IMR-90 (cell line): Measurements from ENCODE around the gene SNCA. TPM values are rescaled to one million over a fixed set of nuclear protein-coding genes. Genes with fewer than 3 reads are reported as not detected.

ENCODE experiments used
- ATAC-seq: fragments of 200-7000 bp; cut with Tn5 transposase; 2 replicates; pipeline ENCODE4 v1.9.1; 2020; ENCODE audit warnings: low read depth, mild to moderate bottlenecking, moderate library complexity
- BruUV-seq: library from RNA; stranded (reverse); fragments of 400-500 nt; replicated peaks from 2 replicates; lab custom pipeline; 2021; lab: Mats Ljungman, UMichigan
- CTCF ChIA-PET: fragments of 300-600 bp; formaldehyde crosslinking; extraction: SDS; loops from one replicate; lab custom pipeline; 2021; ENCODE audit warnings: antibody characterized with exemption; lab: Yijun Ruan, JAX
- POLR2A ChIA-PET: fragments of 300-600 bp; sonication (Branson Sonifier 250); formaldehyde crosslinking; loops from one replicate; lab custom pipeline; 2022; ENCODE audit warnings: antibody characterized with exemption; ENCODE audit not compliant: unreplicated experiment; lab: Charles Lee
- DNase-seq: peaks from one replicate; pipeline ENCODE4 v3.0.0; 2013
- H2AFZ ChIP-seq: replicated peaks from 2 replicates; pipeline ENCODE3; 2013; ENCODE audit warnings: low read length, mild to moderate bottlenecking; ENCODE audit not compliant: poor library complexity
- H2AK5ac ChIP-seq: 2 replicates; pipeline ENCODE4 v1.6.1; 2013; ENCODE audit warnings: low read depth, low read length, inconsistent platforms
- H2AK9ac ChIP-seq: replicated peaks from 2 replicates; pipeline ENCODE3; 2013; ENCODE audit warnings: mild to moderate bottlenecking, low read depth, low read length, moderate library complexity; ENCODE audit not compliant: poor library complexity
- H2BK120ac ChIP-seq: 2 replicates; pipeline ENCODE4 v1.6.1; 2013; ENCODE audit warnings: low read depth, low read length, inconsistent platforms
- H2BK15ac ChIP-seq: 3 replicates; pipeline ENCODE4 v1.6.1; 2013; ENCODE audit warnings: low read depth, low read length, inconsistent platforms
- H2BK20ac ChIP-seq: 2 replicates; pipeline ENCODE4 v1.6.1; 2013; ENCODE audit warnings: low read depth, mild to moderate bottlenecking, inconsistent platforms, low read length, moderate library complexity
- H2BK5ac ChIP-seq: 2 replicates; pipeline ENCODE4 v1.6.1; 2013; ENCODE audit warnings: mild to moderate bottlenecking, low read depth, low read length, inconsistent platforms; ENCODE audit not compliant: poor library complexity, severe bottlenecking
- H3K14ac ChIP-seq: replicated peaks from 2 replicates; pipeline ENCODE4 v1.6.1; 2013; ENCODE audit warnings: low read depth, low read length, inconsistent platforms
- H3K18ac ChIP-seq: 2 replicates; pipeline ENCODE4 v1.6.1; 2013; ENCODE audit warnings: low read depth, low read length, control low read depth
- H3K23ac ChIP-seq: 2 replicates; pipeline ENCODE4 v1.6.1; 2013; ENCODE audit warnings: low read depth, low read length, inconsistent platforms
- H3K27ac ChIP-seq: 2 replicates; pipeline ENCODE4 v1.5.1; 2013; ENCODE audit warnings: mild to moderate bottlenecking, control low read depth, low read length; ENCODE audit not compliant: insufficient read depth
- H3K27me3 ChIP-seq: 2 replicates; pipeline ENCODE4 v1.6.1; 2013; ENCODE audit warnings: low read length; ENCODE audit not compliant: control insufficient read depth, insufficient read depth
- H3K36me3 ChIP-seq: 2 replicates; pipeline ENCODE4 v1.6.1; 2013; ENCODE audit warnings: low read length, mixed read lengths; ENCODE audit not compliant: control insufficient read depth, insufficient read depth
- H3K4ac ChIP-seq: 2 replicates; pipeline ENCODE4 v1.6.1; 2013; ENCODE audit warnings: low read depth, low read length, inconsistent platforms
- H3K4me1 ChIP-seq: 2 replicates; pipeline ENCODE4 v1.6.1; 2013; ENCODE audit warnings: low read length, mixed read lengths; ENCODE audit not compliant: control insufficient read depth, insufficient read depth
- H3K4me2 ChIP-seq: 2 replicates; pipeline ENCODE4 v1.6.1; 2013; ENCODE audit warnings: low read depth, mild to moderate bottlenecking, control low read depth, low read length, moderate library complexity
- H3K4me3 ChIP-seq: 2 replicates; pipeline ENCODE4 v1.5.1; 2013; ENCODE audit warnings: low read depth, mild to moderate bottlenecking, control low read depth, low read length, moderate library complexity; ENCODE audit not compliant: insufficient read depth
- H3K56ac ChIP-seq: 2 replicates; pipeline ENCODE4 v1.6.1; 2013; ENCODE audit warnings: low read length, inconsistent platforms; ENCODE audit not compliant: insufficient read depth; ENCODE audit errors: extremely low read depth
- H3K79me1 ChIP-seq, 2 experiments: 2 replicates each; pipeline ENCODE4 v1.6.1; 2013; ENCODE audit warnings: low read length in 2 of 2, inconsistent platforms in 1 of 2, low read depth in 1 of 2
- H3K9ac ChIP-seq: 2 replicates; pipeline ENCODE4 v1.6.1; 2013; ENCODE audit warnings: low read depth, low read length, control low read depth
- H3K9me1 ChIP-seq: 2 replicates; pipeline ENCODE4 v1.6.1; 2013; ENCODE audit warnings: low read length, inconsistent platforms; ENCODE audit not compliant: insufficient read depth
- H3K9me3 ChIP-seq: 2 replicates; pipeline ENCODE4 v1.6.1; 2013; ENCODE audit warnings: low read length; ENCODE audit not compliant: control insufficient read depth, insufficient read depth
- H4K20me1 ChIP-seq: 2 replicates; pipeline ENCODE4 v1.6.1; 2013; ENCODE audit warnings: low read length, inconsistent platforms; ENCODE audit not compliant: insufficient read depth
- H4K5ac ChIP-seq: 2 replicates; pipeline ENCODE4 v1.6.1; 2013; ENCODE audit warnings: mild to moderate bottlenecking, low read depth, low read length, control low read depth
- H4K8ac ChIP-seq, 2 experiments: 2 replicates each; pipeline ENCODE4 v1.6.1; 2013; ENCODE audit warnings: low read depth in 2 of 2, low read length in 2 of 2, control low read depth in 1 of 2, inconsistent platforms in 1 of 2
- H4K91ac ChIP-seq: 2 replicates; pipeline ENCODE4 v1.6.1; 2013; ENCODE audit warnings: low read depth, low read length, inconsistent platforms; ENCODE audit not compliant: insufficient read depth
- BHLHE40 ChIP-seq: fragments of 150-350 bp; IDR thresholded peaks from 2 replicates; pipeline ENCODE4 v1.6.1; 2016; ENCODE audit warnings: mild to moderate bottlenecking, low read depth, low read length
- CEBPB ChIP-seq: IDR thresholded peaks from 2 replicates; pipeline ENCODE4 v1.6.1; 2012; ENCODE audit warnings: low read depth, low read length, improper control_type of control experiment
- CHD1 ChIP-seq: IDR thresholded peaks from 2 replicates; pipeline ENCODE4 v1.6.1; 2012; ENCODE audit warnings: low read depth, low read length, improper control_type of control experiment
- MAFK ChIP-seq: IDR thresholded peaks from 2 replicates; pipeline ENCODE4 v1.6.1; 2012; ENCODE audit warnings: low read depth, low read length, improper control_type of control experiment
- MXI1 ChIP-seq: IDR thresholded peaks from 2 replicates; pipeline ENCODE4 v1.6.1; 2012; ENCODE audit warnings: low read depth, mild to moderate bottlenecking, low read length, moderate library complexity, borderline replicate concordance
- POLR2A ChIP-seq: IDR thresholded peaks from 2 replicates; pipeline ENCODE4 v1.6.1; 2012; ENCODE audit warnings: mild to moderate bottlenecking, low read depth, low read length
- SMC3 ChIP-seq: fragments of 150-350 bp; IDR thresholded peaks from 2 replicates; pipeline ENCODE4 v1.6.1; 2016; ENCODE audit warnings: low read depth, mild to moderate bottlenecking, antibody characterized with exemption, low read length, moderate library complexity
- WGBS, 2 experiments: methylation state at CpG; one replicate each; pipeline versions ENCODE4 v1.1.5 to v1.1.7; 2013; ENCODE audit warnings: missing lambda C conversion rate in 2 of 2; ENCODE audit not compliant: insufficient read length in 1 of 2; ENCODE audit errors: extremely low coverage in 2 of 2; 5-methylcytosine and 5-hydroxymethylcytosine counted together
- dilution Hi-C: fragments of 300-500 bp; cut with HindIII; formaldehyde crosslinking; loops from one replicate; pipeline ENCODE4 v1.14.3; 2018; ENCODE audit warnings: low sequenced_read_pairs; ENCODE audit not compliant: unreplicated experiment
- in situ Hi-C: fragments of 300-500 bp; cut with MboI; formaldehyde crosslinking; loops from 3 replicates; pipeline ENCODE4 v1.14.3; 2019; ENCODE audit warnings: low sequenced_read_pairs, inconsistent platforms, mixed read lengths
- intact Hi-C: fragments of 100-400 bp; cut with micrococcal nuclease; formaldehyde crosslinking; loops from 2 replicates; pipeline ENCODE4 v1.10.0; 2022
- polyA plus RNA-seq, 3 experiments: library from polyadenylated mRNA; depleted of rRNA; stranded (reverse); fragments of >200 nt; gene quantifications; 2 replicates each; pipeline ENCODE4 v1.2.3, GENCODE V29; 2012; ENCODE audit warnings: low replicate concordance in 1 of 3
- total RNA-seq: library from RNA; depleted of rRNA; stranded (reverse); fragments of >200 nt; gene quantifications from 2 replicates; pipeline ENCODE4 v1.2.3, GENCODE V29; 2012
- TF ChIP-seq, protein P1 (sequence below): conservative IDR thresholded peaks from 2 replicates; pipeline ENCODE4 v1.5.1; 2012; ENCODE audit warnings: mild to moderate bottlenecking, low read depth, low read length, improper control_type of control experiment

SNCA gene
- total and polyA plus RNA-seq, 2 of the 4 experiments (the other 2 are of a cell fraction), result 0.36 to 0.46 TPM

DNA sequence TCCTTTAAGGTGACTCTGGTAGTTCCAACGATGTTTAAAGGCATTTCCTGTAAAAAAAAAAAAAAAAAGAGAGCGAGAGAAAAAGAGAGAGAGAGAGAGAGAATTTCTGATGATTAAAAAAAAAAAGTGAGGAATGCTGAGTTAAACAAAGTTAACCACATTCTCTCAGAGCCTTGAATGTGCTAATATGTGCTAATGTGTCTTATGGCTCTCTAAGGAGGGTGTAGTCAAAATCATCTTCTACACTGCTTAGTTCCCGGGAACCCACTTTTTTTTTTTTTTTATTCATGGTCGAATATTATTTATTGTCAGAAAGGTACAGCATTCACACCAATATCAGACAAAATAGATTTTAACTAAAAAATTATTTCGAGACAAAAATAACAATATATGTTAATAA, 111.7 kb downstream of the SNCA start:
- dilution Hi-C loops (no loop called here), intact Hi-C loops (no loop called here), in situ Hi-C loops (no loop called here)
- Histone ChIP-seq H2BK5ac (peak overlapping the region; percentile 43), H3K79me1 (no peaks in the 10 kb centered on the region), H4K91ac (no peak overlapping the region), H2BK15ac (no peak overlapping the region), H2BK20ac (no peak overlapping the region), H3K4ac (no peak overlapping the region), H2AFZ (no peak overlapping the region), H2BK120ac (no peak overlapping the region), H3K36me3 (no peaks in the 10 kb centered on the region), H3K4me2 (no peak overlapping the region), H2AK5ac (no peak overlapping the region), H3K9me1 (no peaks in the 10 kb centered on the region), H4K5ac (no peak overlapping the region), H3K27me3 (no peaks in the 10 kb centered on the region), H3K9me3 (no peaks in the 10 kb centered on the region), H2AK9ac (no peak overlapping the region), H3K14ac (no peak overlapping the region), H3K9ac (no peak overlapping the region), H3K4me1 (peaks cover 2% of the 10 kb centered on the region; the same call in 1 of the 2 replicates), H4K8ac (no peak overlapping the region), H3K56ac (no peak overlapping the region), H3K4me3 (no peak overlapping the region), H3K27ac (no peak overlapping the region), H4K20me1 (no peaks in the 10 kb centered on the region), H3K23ac (no peak overlapping the region), H3K18ac (no peak overlapping the region)
- TF ChIP-seq, protein P1, sequence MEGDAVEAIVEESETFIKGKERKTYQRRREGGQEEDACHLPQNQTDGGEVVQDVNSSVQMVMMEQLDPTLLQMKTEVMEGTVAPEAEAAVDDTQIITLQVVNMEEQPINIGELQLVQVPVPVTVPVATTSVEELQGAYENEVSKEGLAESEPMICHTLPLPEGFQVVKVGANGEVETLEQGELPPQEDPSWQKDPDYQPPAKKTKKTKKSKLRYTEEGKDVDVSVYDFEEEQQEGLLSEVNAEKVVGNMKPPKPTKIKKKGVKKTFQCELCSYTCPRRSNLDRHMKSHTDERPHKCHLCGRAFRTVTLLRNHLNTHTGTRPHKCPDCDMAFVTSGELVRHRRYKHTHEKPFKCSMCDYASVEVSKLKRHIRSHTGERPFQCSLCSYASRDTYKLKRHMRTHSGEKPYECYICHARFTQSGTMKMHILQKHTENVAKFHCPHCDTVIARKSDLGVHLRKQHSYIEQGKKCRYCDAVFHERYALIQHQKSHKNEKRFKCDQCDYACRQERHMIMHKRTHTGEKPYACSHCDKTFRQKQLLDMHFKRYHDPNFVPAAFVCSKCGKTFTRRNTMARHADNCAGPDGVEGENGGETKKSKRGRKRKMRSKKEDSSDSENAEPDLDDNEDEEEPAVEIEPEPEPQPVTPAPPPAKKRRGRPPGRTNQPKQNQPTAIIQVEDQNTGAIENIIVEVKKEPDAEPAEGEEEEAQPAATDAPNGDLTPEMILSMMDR, result no peak
- no peak for TF ChIP-seq CEBPB
- TF ChIP-seq SMC3, result no peak
- no peak for TF ChIP-seq MXI1
- no peak for TF ChIP-seq CHD1
- TF ChIP-seq POLR2A, result no peak
- no peak for TF ChIP-seq BHLHE40
- no peak for TF ChIP-seq MAFK
- no CpG with 5 or more reads among the region's 5 CpGs for WGBS, 2 experiments
- no TSS peak for BruUV-seq
- POLR2A ChIA-PET, result no interaction called here
- CTCF ChIA-PET, result no interaction called here
- no peak for ATAC-seq
- peak; percentile 6 for DNase-seq
